ENCODE data around the gene PTPRD. TPM values are rescaled to one million over a fixed set of nuclear protein-coding genes. Genes with fewer than 3 reads are reported as not detected.

The PTPRD gene
- total RNA-seq, 1 donor from 2014 or later = 197 TPM

DNA sequence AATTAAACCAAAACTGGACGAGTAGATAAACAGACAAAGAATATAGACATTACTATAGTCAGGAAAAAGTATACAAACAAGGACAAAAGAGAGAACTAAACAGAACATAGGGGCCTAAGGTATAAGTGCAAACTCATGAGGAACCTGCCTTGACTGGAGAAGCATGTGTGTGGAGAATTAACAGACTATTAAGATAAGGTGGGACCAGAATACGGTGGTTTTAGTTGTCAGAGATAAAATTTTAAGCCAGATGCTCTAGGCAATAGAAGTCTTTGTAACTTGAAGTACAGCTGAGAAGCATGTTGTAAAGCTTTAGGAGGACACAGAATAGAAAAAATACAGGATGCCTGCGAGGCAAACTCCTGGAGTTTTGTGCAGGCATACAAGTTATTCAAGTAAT lies 707.1 kb downstream of the PTPRD start:
- no peak overlapping the region for H3K4me3 Mint-ChIP-seq
- H3K9me3 Mint-ChIP-seq = no peaks in the 10 kb centered on the region
- no peaks in the 10 kb centered on the region for H3K4me1 Mint-ChIP-seq (ENCODE audit: unreplicated experiment)
- no peak for DNase-seq (ENCODE audit: extremely low spot score, unreplicated experiment)
- no peaks in the 10 kb centered on the region for H3K36me3 Mint-ChIP-seq
- no peaks in the 10 kb centered on the region for H3K27me3 Mint-ChIP-seq
- H3K27ac Mint-ChIP-seq = no peak overlapping the region
- TF ChIP-seq CTCF (conservative IDR thresholded peaks at IDR 0.05) = no peak

DNA sequence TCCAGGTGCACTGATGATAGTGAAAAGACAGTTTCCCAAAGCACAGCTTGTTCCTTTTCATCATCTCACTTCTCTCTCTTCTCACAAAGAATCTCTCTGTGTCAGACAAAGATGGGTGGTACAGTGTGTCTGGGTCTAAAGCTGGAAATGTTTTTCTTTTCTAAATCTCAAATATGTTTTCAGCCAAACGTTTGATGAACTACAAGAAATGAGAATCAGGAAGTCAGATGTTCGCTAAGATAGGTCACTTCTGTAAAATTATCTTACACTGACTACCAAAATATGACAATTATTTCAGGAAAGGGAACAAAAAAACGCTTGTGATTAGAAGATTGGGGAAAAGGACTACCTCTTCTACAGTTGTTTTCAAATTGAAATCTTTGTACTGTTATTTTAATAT lies 708.8 kb downstream of the PTPRD start:
- TF ChIP-seq CTCF (conservative IDR thresholded peaks at IDR 0.05) = no peak
- no peak overlapping the region for H3K4me3 Mint-ChIP-seq
- H3K9me3 Mint-ChIP-seq = no peaks in the 10 kb centered on the region
- no peak overlapping the region for H3K27ac Mint-ChIP-seq
- H3K4me1 Mint-ChIP-seq (ENCODE audit: unreplicated experiment) = no peaks in the 10 kb centered on the region
- DNase-seq (ENCODE audit: extremely low spot score, unreplicated experiment) = no peak
- H3K27me3 Mint-ChIP-seq = no peaks in the 10 kb centered on the region
- no peaks in the 10 kb centered on the region for H3K36me3 Mint-ChIP-seq

DNA sequence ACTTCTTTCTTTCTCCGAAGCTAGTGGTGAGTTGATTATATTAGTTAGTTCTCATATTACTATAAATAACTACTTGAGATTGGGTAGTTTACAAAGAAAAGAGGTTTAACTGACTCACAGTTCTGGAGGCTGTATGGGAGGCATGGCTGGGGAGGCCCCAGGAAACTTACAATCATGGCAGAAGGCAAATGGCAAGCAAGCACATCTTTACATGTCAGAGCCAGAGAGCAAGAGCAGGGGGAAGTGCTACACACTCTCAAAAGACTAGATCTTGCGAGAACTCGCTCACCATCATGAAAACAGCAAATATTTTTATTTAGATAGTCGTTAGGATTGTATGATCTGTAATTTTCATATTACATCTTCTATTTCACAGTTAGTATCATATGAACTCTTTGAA lies 711.2 kb downstream of the PTPRD start:
- Mint-ChIP-seq H3K36me3 (no peaks in the 10 kb centered on the region), H3K27ac (no peak overlapping the region), H3K4me1 (ENCODE audit: unreplicated experiment) (no peaks in the 10 kb centered on the region), H3K9me3 (no peaks in the 10 kb centered on the region), H3K4me3 (no peak overlapping the region), H3K27me3 (no peaks in the 10 kb centered on the region)
- no peak for TF ChIP-seq CTCF (conservative IDR thresholded peaks at IDR 0.05)
- DNase-seq (ENCODE audit: extremely low spot score, unreplicated experiment) = no peak

DNA sequence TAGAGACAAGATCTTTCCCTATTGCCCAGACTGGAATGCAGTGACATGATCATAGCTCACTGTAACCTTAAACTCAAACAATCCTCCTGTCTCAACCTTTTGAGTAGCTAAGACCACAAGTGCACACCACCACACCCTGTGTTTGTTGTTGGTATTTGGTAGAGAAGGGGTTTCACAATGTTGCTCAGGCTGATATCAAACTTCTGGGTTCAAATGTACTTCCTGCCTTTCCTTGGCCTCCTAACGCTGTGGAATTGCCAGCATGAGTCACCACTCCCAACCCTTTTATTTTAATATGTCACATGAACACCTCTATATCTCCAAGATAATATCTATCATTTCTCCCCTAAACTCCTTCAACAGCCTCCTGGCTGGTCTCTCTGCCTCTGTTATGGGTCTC lies 719.0 kb downstream of the PTPRD start:
- H3K36me3 Mint-ChIP-seq = no peaks in the 10 kb centered on the region
- no peaks in the 10 kb centered on the region for H3K27me3 Mint-ChIP-seq
- no peaks in the 10 kb centered on the region for H3K4me1 Mint-ChIP-seq (ENCODE audit: unreplicated experiment)
- DNase-seq (ENCODE audit: extremely low spot score, unreplicated experiment) = no peak
- H3K4me3 Mint-ChIP-seq = no peak overlapping the region
- no peaks in the 10 kb centered on the region for H3K9me3 Mint-ChIP-seq
- no peak overlapping the region for H3K27ac Mint-ChIP-seq
- TF ChIP-seq CTCF (conservative IDR thresholded peaks at IDR 0.05) = no peak

DNA sequence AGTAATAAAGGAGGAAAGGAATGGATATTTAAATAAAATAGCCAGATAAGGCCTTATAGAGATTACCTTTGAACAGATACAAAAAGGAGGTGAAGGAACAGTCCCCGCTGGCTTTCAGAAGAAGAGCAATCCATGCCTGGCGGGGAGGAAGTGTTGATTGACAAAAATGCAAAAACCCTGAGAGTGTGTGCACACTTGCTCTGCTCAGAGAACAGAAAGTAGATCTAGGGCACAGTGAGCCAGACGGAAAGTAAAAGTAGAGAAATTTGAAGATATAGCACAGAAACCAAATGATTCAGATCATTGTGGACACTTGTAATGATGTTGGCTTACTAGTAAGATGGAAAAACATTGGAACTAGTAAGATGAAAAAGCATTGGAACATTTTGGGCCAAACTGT lies 720.6 kb downstream of the PTPRD start:
- Mint-ChIP-seq H3K36me3 (no peaks in the 10 kb centered on the region), H3K27me3 (no peaks in the 10 kb centered on the region), H3K4me1 (ENCODE audit: unreplicated experiment) (no peaks in the 10 kb centered on the region), H3K4me3 (no peak overlapping the region), H3K27ac (no peak overlapping the region), H3K9me3 (no peaks in the 10 kb centered on the region)
- DNase-seq (ENCODE audit: extremely low spot score, unreplicated experiment) = no peak
- no peak for TF ChIP-seq CTCF (conservative IDR thresholded peaks at IDR 0.05)

DNA sequence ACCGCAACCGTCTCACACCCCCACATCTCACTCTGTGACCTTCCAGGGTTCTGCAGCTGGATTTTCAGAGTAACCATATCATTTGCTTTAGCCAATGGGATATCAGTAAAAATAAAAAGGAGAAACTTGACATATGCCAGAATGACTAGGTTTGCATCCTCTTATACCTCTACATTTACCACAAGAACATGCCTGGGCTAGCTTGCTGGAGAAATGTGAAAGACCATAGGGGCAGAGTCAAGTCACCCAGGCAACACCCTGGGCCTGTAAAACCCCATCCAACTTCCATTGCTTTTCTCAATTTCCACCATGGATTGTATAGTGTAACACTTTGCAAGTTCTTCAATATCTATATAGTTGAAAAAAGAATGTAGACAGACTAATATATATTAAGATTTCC lies 731.1 kb downstream of the PTPRD start:
- no peak for DNase-seq (ENCODE audit: extremely low spot score, unreplicated experiment)
- Mint-ChIP-seq H3K36me3 (no peaks in the 10 kb centered on the region), H3K4me1 (ENCODE audit: unreplicated experiment) (no peaks in the 10 kb centered on the region), H3K4me3 (no peak overlapping the region), H3K27ac (no peak overlapping the region), H3K9me3 (no peaks in the 10 kb centered on the region), H3K27me3 (no peaks in the 10 kb centered on the region)
- TF ChIP-seq CTCF (conservative IDR thresholded peaks at IDR 0.05) = no peak
